ENCODE measurements around the gene DOCK7.
"Not testable (repeated sequence)": the region's sequence is repeated elsewhere in the genome, so short reads cannot be mapped to it uniquely, and the experiment has no call there.

Gene DOCK7

GRCh38 chr1:62687903-62688686, at the start of gene DOCK7:
Gene DOCK7, minus strand, starts transcription at chr1:62688386. Its CDS starts 122 bp downstream, at chr1:62688264.
- peak; percentile 1 for DNase-seq (ENCODE audit: low read depth)

GRCh38 chr1:62735491-62736171, 47.4 kb upstream of the DOCK7 start:
- DNase-seq (ENCODE audit: low read depth) = no peak

- no peak for DNase-seq (ENCODE audit: low read depth)
These were observed 44.1 kb upstream of the DOCK7 start for GRCh38 chr1:62732331-62732730.

- no peak for DNase-seq (ENCODE audit: low read depth)
These were observed 40.8 kb upstream of the DOCK7 start for GRCh38 chr1:62728963-62729362.

- DNase-seq (ENCODE audit: low read depth) = no peak
These were observed 39.6 kb upstream of the DOCK7 start for GRCh38 chr1:62727656-62728407.

- no peak for DNase-seq (ENCODE audit: low read depth)
These were observed 37.8 kb upstream of the DOCK7 start for GRCh38 chr1:62726011-62726442.

GRCh38 chr1:62725255-62725654, 37.1 kb upstream of the DOCK7 start:
- no peak for DNase-seq (ENCODE audit: low read depth)

- no peak for DNase-seq (ENCODE audit: low read depth)
These were observed 36.2 kb upstream of the DOCK7 start for GRCh38 chr1:62724430-62724829.

- no peak for DNase-seq (ENCODE audit: low read depth)
These were observed 35.7 kb upstream of the DOCK7 start for GRCh38 chr1:62723883-62724282.

GRCh38 chr1:62722796-62723195, 34.6 kb upstream of the DOCK7 start:
- no peak for DNase-seq (ENCODE audit: low read depth)

GRCh38 chr1:62720946-62721554, 32.9 kb upstream of the DOCK7 start:
- no peak for DNase-seq (ENCODE audit: low read depth)

GRCh38 chr1:62718400-62718799, 30.2 kb upstream of the DOCK7 start:
- not testable (repeated sequence) for DNase-seq (ENCODE audit: low read depth)

- DNase-seq (ENCODE audit: low read depth) = no peak
These were observed 29.3 kb upstream of the DOCK7 start for GRCh38 chr1:62717483-62717882.

- DNase-seq (ENCODE audit: low read depth) = no peak
These were observed 28.2 kb upstream of the DOCK7 start for GRCh38 chr1:62716397-62716796.

GRCh38 chr1:62712336-62713243, 24.4 kb upstream of the DOCK7 start:
- no peak for DNase-seq (ENCODE audit: low read depth)

GRCh38 chr1:62707744-62708120, 19.5 kb upstream of the DOCK7 start:
- DNase-seq (ENCODE audit: low read depth) = no peak

GRCh38 chr1:62706985-62707743, 19.0 kb upstream of the DOCK7 start:
- DNase-seq (ENCODE audit: low read depth) = no peak

GRCh38 chr1:62698161-62698560, 10.0 kb upstream of the DOCK7 start:
- DNase-seq (ENCODE audit: low read depth) = not testable (repeated sequence)

GRCh38 chr1:62694479-62694878, 6.3 kb upstream of the DOCK7 start:
- DNase-seq (ENCODE audit: low read depth) = not testable (repeated sequence)

GRCh38 chr1:62693123-62693522, 4.9 kb upstream of the DOCK7 start:
- DNase-seq (ENCODE audit: low read depth) = no peak

Measured in stimulated activated CD8-positive, alpha-beta memory T cell treated with anti-CD3 and anti-CD28 coated beads, Interleukin-7, amount 100 ng/mL, for 24 hours (primary cell).